ENCODE measurements around the gene CLEC6A. TPM values are rescaled to one million over a fixed set of nuclear protein-coding genes. Genes with fewer than 3 reads are reported as not detected.

CLEC6A gene
- polyA plus RNA-seq, 3 donors = 3.2 to 6.3 (median 3.4) TPM

DNA sequence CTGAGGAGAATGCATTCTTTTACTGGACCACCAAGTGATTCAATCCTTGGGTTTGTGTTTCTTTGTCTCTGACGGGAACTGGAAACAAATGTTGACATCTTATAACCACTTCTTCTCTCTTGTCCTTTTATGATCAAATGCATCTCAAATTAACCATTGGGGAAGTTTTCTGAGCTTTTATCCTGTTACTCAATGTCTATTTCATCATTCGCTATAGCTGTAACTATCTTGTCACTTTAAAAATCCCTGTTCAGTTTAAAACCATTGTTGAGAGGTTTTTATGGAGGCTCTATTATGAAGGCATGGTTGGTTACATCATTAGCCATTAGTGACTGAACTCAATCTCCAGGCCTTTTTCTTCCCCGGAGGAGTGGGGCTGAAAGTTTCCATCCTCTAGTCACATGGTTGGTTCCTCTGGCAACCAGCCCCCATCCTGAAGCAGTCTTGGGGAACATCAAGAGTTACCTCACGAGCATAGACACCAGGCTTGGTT is 2.7 kb upstream of the CLEC6A start:
- Histone ChIP-seq H3K4me1 (ENCODE audit: control insufficient read depth in 1 of 2, insufficient read depth in 2 of 2, low read length in 2 of 2) (peaks cover 68 to 88% of the 10 kb centered on the region in 2 donors), H3K9me3 (replicated peaks in 1 of 2; ENCODE audit: control insufficient read depth in 1 of 2, insufficient read depth in 1 of 2, low read length in 2 of 2) (no peaks in the 10 kb centered on the region), H3K9ac (ENCODE audit: insufficient read depth, low read length, poor library complexity, severe bottlenecking) (peak overlapping the region; percentile 35), H3K27me3 (ENCODE audit: control insufficient read depth in 2 of 2, insufficient read depth in 2 of 2, low read length in 2 of 2) (no peaks in the 10 kb centered on the region), H3K4me3 (replicated peaks in 1 of 3; ENCODE audit: low read depth in 2 of 3, low read length in 3 of 3) (peak overlapping the region; percentile 32 to 71 (median 59)), H3K36me3 (replicated peaks in 1 of 2; ENCODE audit: control insufficient read depth in 1 of 2, insufficient read depth in 2 of 2, low read length in 2 of 2) (no peaks in the 10 kb centered on the region), H4K20me1 (ENCODE audit: insufficient read depth, low read length) (no peaks in the 10 kb centered on the region), H3K79me2 (ENCODE audit: insufficient read depth, low read length) (peaks cover 14% of the 10 kb centered on the region), H3K27ac (ENCODE audit: low read depth in 1 of 2, low read length in 2 of 2) (peak overlapping the region; percentile 81 to 85), H2AFZ (ENCODE audit: insufficient read depth, low read depth, low read length, poor library complexity, severe bottlenecking) (peak overlapping the region; percentile 29), H3K4me2 (replicated peaks; ENCODE audit: extremely low read depth, low read length, poor library complexity, severe bottlenecking) (peak overlapping the region; percentile 74)
- no peaks in the 10 kb centered on the region for H3K9me3 Mint-ChIP-seq
- peaks cover 76% of the 10 kb centered on the region for H3K4me1 Mint-ChIP-seq
- no peak for TF ChIP-seq CTCF (IDR thresholded peaks at IDR 0.05)
- peaks cover 0 to 1% (median 0%) of the 10 kb centered on the region in 3 donors for H3K27me3 Mint-ChIP-seq (ENCODE audit: low read depth in 3 of 3)
- H3K4me3 Mint-ChIP-seq = peak overlapping the region; percentile 59 to 86
- no CpG with 5 or more reads among the region's 4 CpGs for WGBS (ENCODE audit: insufficient coverage)
- intact Hi-C loops (cut with micrococcal nuclease) = no loop called here
- peak overlapping the region; percentile 96 to 99 (median 97) for H3K27ac Mint-ChIP-seq
- peak; percentile 76 to 96 (median 92) for DNase-seq
- H3K36me3 Mint-ChIP-seq = peaks cover 6 to 12% of the 10 kb centered on the region in 2 donors

DNA sequence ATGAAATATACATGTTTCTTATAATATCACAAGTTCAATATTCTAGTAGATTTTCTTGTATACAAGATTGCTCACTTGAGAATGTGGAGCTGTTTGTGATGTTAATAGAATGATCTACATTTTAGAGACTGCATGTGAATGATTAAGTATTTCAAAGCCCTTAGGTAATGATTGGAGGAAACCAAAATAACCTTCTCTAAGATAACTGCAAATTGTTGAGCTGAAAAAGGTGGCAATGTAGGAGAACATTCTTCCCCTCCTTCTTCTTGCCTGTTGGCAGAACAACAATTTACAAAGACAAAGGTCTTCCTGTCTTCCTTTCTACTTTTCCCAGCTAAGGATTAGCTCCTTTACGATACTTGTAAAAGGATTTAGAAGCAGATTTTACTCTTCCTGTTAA is 2.0 kb upstream of the CLEC6A start:
- no peaks in the 10 kb centered on the region for H3K9me3 Mint-ChIP-seq
- H3K4me1 ChIP-seq (ENCODE audit: control insufficient read depth in 1 of 2, insufficient read depth in 2 of 2, low read length in 2 of 2) = peaks cover 68 to 90% of the 10 kb centered on the region in 2 donors
- no peak overlapping the region for H2AFZ ChIP-seq (ENCODE audit: insufficient read depth, low read depth, low read length, poor library complexity, severe bottlenecking)
- peaks cover 14% of the 10 kb centered on the region for H3K79me2 ChIP-seq (ENCODE audit: insufficient read depth, low read length)
- peaks cover 82% of the 10 kb centered on the region for H3K4me1 Mint-ChIP-seq
- H3K36me3 ChIP-seq (replicated peaks in 1 of 2; ENCODE audit: control insufficient read depth in 1 of 2, insufficient read depth in 2 of 2, low read length in 2 of 2) = no peaks in the 10 kb centered on the region
- no peaks in the 10 kb centered on the region for H3K9me3 ChIP-seq (replicated peaks in 1 of 2; ENCODE audit: control insufficient read depth in 1 of 2, insufficient read depth in 1 of 2, low read length in 2 of 2)
- peak overlapping the region in 1 of 3 experiments; percentile 71 for H3K4me3 ChIP-seq (replicated peaks in 1 of 3; ENCODE audit: low read depth in 2 of 3, low read length in 3 of 3)
- H3K4me2 ChIP-seq (replicated peaks; ENCODE audit: extremely low read depth, low read length, poor library complexity, severe bottlenecking) = peak overlapping the region; percentile 74
- H3K27ac ChIP-seq (ENCODE audit: low read depth in 1 of 2, low read length in 2 of 2) = peak overlapping the region; percentile 81 to 85
- H3K9ac ChIP-seq (ENCODE audit: insufficient read depth, low read length, poor library complexity, severe bottlenecking) = no peak overlapping the region
- intact Hi-C loops (cut with micrococcal nuclease) = no loop called here
- H3K36me3 Mint-ChIP-seq = peaks cover 5 to 10% of the 10 kb centered on the region in 2 donors
- H3K27me3 ChIP-seq (ENCODE audit: control insufficient read depth in 2 of 2, insufficient read depth in 2 of 2, low read length in 2 of 2) = no peaks in the 10 kb centered on the region
- H3K4me3 Mint-ChIP-seq = peak overlapping the region in 1 of 2 donors; percentile 48
- peak overlapping the region; percentile 96 to 99 (median 97) for H3K27ac Mint-ChIP-seq
- WGBS (ENCODE audit: insufficient coverage) = no CpG with 5 or more reads among the region's 1 CpG
- H3K27me3 Mint-ChIP-seq (ENCODE audit: low read depth in 3 of 3) = peaks cover 0 to 1% (median 0%) of the 10 kb centered on the region in 3 donors
- no peak for TF ChIP-seq CTCF (IDR thresholded peaks at IDR 0.05)
- no peaks in the 10 kb centered on the region for H4K20me1 ChIP-seq (ENCODE audit: insufficient read depth, low read length)
- no peak for DNase-seq

Data from CD14-positive monocyte (primary cell).